BE2C (cell line): ENCODE measurements around the gene UTP20.
"Not testable (repeated sequence)": the region's sequence is repeated elsewhere in the genome, so short reads cannot be mapped to it uniquely, and the experiment has no call there.

Experiments
- DNase-seq: peaks from one replicate; pipeline ENCODE4 v3.0.0-alpha.2; 2020
- H3K27me3 ChIP-seq: fragments of 250-450 bp; sonication (Bioruptor Pico); 2 replicates; pipeline ENCODE4 v1.5.1; 2020; ENCODE audit warnings: mild to moderate bottlenecking
- H3K36me3 ChIP-seq: fragments of 250-450 bp; sonication (Bioruptor Pico); 2 replicates; pipeline ENCODE4 v1.5.1; 2020; ENCODE audit warnings: mild to moderate bottlenecking
- H3K4me1 ChIP-seq: fragments of 250-450 bp; sonication (Bioruptor Pico); 2 replicates; pipeline ENCODE4 v1.5.1; 2020
- H3K4me3 ChIP-seq: 2 replicates; pipeline ENCODE4 v1.5.1; 2011; ENCODE audit warnings: low read depth, low read length
- H3K9me3 ChIP-seq: fragments of 250-450 bp; sonication (Bioruptor Pico); 2 replicates; pipeline ENCODE4 v1.5.1; 2020
- CTCF ChIP-seq: IDR thresholded peaks from 2 replicates; pipeline ENCODE4 v1.5.1; 2012; ENCODE audit warnings: mild to moderate bottlenecking, low read depth, low read length

UTP20 gene

GRCh38 chr12:101375573-101375972 lies 95.7 kb downstream of the UTP20 start:
- Histone ChIP-seq H3K27me3 (no peaks in the 10 kb centered on the region), H3K36me3 (peaks cover 75% of the 10 kb centered on the region), H3K4me1 (no peaks in the 10 kb centered on the region), H3K4me3 (no peak overlapping the region), H3K9me3 (no peaks in the 10 kb centered on the region)
- no peak for DNase-seq
- no peak for TF ChIP-seq CTCF

DNA sequence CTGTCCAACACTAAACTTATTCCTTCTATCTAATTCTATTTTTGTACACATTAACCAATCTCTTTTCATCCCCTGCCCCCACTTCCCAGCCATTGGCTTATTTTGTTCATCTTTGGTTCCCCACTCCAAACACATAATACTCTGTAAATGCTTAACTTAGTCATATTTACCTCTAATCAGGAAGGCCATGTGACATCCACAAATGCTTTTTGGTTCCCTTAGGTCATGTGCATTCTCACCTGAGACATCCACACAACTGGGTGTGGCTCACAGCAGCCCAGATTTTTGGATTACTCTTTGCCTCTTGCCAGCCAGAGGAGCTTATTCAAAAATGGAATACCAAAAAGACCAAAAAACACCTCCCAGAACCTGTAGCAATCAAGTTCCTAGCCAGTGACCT lies 99.2 kb downstream of the UTP20 start:
- H3K36me3 ChIP-seq, result peaks cover 74% of the 10 kb centered on the region
- DNase-seq, result no peak
- no peak for TF ChIP-seq CTCF

GRCh38 chr12:101391181-101391580 lies 111.3 kb downstream of the UTP20 start:
- H3K4me3 ChIP-seq, DNase-seq, H3K9me3 ChIP-seq, H3K27me3 ChIP-seq, H3K4me1 ChIP-seq: not testable (repeated sequence)
- H3K36me3 ChIP-seq, result peaks cover 32% of the 10 kb centered on the region

More for the DNA sequence above, 99.2 kb downstream of the UTP20 start:
- no peak overlapping the region for H3K4me3 ChIP-seq
- H3K27me3 ChIP-seq, result no peaks in the 10 kb centered on the region
- H3K9me3 ChIP-seq, result no peaks in the 10 kb centered on the region
- no peaks in the 10 kb centered on the region for H3K4me1 ChIP-seq

DNA sequence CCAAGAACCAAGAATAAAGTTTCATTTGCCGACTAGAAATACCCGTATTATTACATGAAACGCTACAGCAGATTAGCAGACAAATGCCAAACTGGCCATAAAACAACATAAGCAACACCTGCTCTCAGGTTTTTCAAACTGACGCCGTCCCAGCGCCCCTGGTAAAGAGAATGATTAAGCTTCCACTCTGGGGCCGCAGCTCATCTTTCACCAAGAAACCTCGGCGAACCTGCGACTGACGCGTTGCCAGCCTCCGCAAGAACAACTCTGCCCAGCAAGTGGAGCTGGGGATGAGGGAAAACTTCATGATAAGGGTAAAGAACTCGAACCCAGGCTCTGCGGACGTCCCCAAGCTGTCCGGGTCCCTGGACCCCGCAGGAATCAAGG lies 127.1 kb downstream of the UTP20 start:
- Histone ChIP-seq H3K36me3 (no peaks in the 10 kb centered on the region), H3K4me3 (peak overlapping the region; percentile 84), H3K9me3 (no peaks in the 10 kb centered on the region), H3K27me3 (no peaks in the 10 kb centered on the region), H3K4me1 (no peaks in the 10 kb centered on the region)
- no peak for TF ChIP-seq CTCF
- DNase-seq, result no peak

GRCh38 chr12:101407436-101408345 lies 127.8 kb downstream of the UTP20 start, which contains the start of gene ARL1:
ARL1 (minus strand) TSS chr12:101407772; CDS start chr12:101407645, 127 bp downstream.
- H3K36me3 ChIP-seq, result no peaks in the 10 kb centered on the region
- H3K9me3 ChIP-seq, result no peaks in the 10 kb centered on the region
- no peak for TF ChIP-seq CTCF
- H3K27me3 ChIP-seq, result no peaks in the 10 kb centered on the region
- H3K4me3 ChIP-seq, result peak within 1 kb of the TSS; percentile 84
- DNase-seq, result peak; percentile 86
- H3K4me1 ChIP-seq, result no peaks in the 10 kb centered on the region

GRCh38 chr12:101410169-101410568 lies 130.3 kb downstream of the UTP20 start:
- not testable (repeated sequence) for H3K9me3 ChIP-seq, H3K27me3 ChIP-seq, DNase-seq, H3K4me3 ChIP-seq, H3K4me1 ChIP-seq, H3K36me3 ChIP-seq

DNA sequence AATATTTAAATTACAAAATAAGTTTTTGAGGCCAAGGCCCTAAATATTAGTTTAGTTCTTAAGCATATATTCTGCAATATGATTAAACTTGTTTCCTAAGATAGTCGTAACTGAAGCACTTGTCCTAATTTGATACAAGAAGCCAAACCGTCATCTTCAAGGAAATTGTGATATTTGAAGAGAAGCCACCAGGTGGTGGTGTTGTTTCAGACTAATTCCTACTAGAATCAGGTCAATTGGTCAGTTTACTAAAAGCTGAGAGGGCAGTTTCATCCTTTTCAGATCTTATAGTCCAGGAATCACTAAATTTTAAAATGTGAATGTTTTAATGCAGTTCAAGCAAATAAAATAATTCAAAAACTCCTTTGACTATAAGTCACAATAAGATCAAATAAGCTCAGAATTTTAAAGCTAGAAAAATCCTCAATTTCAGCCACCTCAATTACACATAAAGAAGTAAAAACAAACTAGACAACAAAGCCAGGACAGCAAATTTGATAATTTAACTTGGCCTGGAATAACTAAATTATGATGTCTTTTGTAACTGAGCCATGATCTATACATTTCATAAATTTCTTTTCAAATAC lies 134.7 kb downstream of the UTP20 start:
- Histone ChIP-seq H3K9me3 (no peaks in the 10 kb centered on the region), H3K4me3 (no peak overlapping the region), H3K27me3 (no peaks in the 10 kb centered on the region), H3K4me1 (no peaks in the 10 kb centered on the region), H3K36me3 (no peaks in the 10 kb centered on the region)
- peak; percentile 66 for TF ChIP-seq CTCF
- peak; percentile 44 for DNase-seq
